ENCODE results near the gene TSHZ2. TPM values are rescaled to one million over a fixed set of nuclear protein-coding genes. Genes with fewer than 3 reads are reported as not detected.
A peak's percentile ranks its signal among the peaks of the same experiment; 100 is the strongest.

TSHZ2 gene
- total RNA-seq, 4 donors from 2014 or later: 10.3 to 15.0 (median 12.9) TPM

DNA sequence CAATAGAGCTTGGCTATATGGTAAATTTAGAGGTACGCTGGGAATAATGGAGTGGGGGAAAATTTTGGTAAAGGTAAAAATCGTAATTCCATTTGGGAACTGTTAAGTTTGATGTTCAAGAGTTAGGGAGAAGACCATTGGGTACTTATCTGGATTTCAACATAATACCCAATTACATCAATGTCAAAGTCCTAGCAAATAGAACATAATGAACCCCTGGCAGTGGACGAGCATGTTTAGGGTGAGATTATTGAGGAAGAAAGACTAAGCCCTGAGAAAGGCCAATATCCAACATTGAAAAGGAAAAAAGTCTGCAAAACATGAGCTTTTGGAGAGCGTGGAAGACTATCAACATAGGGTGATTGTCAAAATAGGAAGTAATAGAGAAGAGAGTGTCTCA lies 106.6 kb downstream of the TSHZ2 start:
- 84% methylated on average over 4 of the region's 4 CpGs for WGBS
- DNase-seq (ENCODE audit: extremely low spot score): no peak
- H3K27ac ChIP-seq (replicated peaks in 1 of 4): peak overlapping the region in 2 of 4 donors; percentile 14 to 40
- intact Hi-C loops (cut with DNase I): no loop called here
- H3K4me1 ChIP-seq: peaks cover 9 to 46% (median 22%) of the 10 kb centered on the region in 4 donors
- H3K4me3 ChIP-seq: no peak overlapping the region
- no peaks in the 10 kb centered on the region for H3K9me3 ChIP-seq
- TF ChIP-seq POLR2AphosphoS5 (IDR thresholded peaks at IDR 0.05): no peak
- no peak for TF ChIP-seq EP300 (IDR thresholded peaks at IDR 0.05)
- TF ChIP-seq, protein P1, sequence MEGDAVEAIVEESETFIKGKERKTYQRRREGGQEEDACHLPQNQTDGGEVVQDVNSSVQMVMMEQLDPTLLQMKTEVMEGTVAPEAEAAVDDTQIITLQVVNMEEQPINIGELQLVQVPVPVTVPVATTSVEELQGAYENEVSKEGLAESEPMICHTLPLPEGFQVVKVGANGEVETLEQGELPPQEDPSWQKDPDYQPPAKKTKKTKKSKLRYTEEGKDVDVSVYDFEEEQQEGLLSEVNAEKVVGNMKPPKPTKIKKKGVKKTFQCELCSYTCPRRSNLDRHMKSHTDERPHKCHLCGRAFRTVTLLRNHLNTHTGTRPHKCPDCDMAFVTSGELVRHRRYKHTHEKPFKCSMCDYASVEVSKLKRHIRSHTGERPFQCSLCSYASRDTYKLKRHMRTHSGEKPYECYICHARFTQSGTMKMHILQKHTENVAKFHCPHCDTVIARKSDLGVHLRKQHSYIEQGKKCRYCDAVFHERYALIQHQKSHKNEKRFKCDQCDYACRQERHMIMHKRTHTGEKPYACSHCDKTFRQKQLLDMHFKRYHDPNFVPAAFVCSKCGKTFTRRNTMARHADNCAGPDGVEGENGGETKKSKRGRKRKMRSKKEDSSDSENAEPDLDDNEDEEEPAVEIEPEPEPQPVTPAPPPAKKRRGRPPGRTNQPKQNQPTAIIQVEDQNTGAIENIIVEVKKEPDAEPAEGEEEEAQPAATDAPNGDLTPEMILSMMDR (IDR thresholded peaks at IDR 0.05): no peak
- no peaks in the 10 kb centered on the region for H3K27me3 ChIP-seq
- no peaks in the 10 kb centered on the region for H3K36me3 ChIP-seq

DNA sequence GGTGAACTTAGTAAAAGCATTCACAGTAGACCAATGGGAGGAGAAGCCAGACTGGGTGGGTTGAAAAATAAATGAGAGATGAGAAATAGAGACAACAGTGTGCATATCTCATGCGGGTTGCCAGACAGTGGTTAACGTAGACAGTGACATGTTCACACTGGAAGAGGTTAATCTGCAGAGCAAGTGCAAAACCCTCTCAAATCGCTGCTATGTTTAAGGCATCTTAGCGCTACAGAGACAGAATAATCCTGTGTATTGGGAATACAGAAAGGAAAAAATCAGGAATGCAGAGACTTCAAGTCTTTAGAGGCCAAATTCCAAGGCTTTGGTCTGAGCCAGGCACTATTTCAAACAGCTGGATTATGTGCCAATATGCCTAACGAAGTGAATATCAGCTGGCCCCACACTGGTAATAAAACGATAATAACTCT lies 107.1 kb downstream of the TSHZ2 start:
- DNase-seq (ENCODE audit: extremely low spot score): no peak
- WGBS: 52% methylated on average over 6 of the region's 6 CpGs
- intact Hi-C loops (cut with DNase I): no loop called here
- H3K9me3 ChIP-seq: no peaks in the 10 kb centered on the region
- no peaks in the 10 kb centered on the region for H3K36me3 ChIP-seq
- peak overlapping the region in 3 of 4 donors; percentile 14 to 40 (median 24) for H3K27ac ChIP-seq (replicated peaks in 1 of 4)
- H3K27me3 ChIP-seq: no peaks in the 10 kb centered on the region
- TF ChIP-seq EP300 (IDR thresholded peaks at IDR 0.05) (no peak), POLR2AphosphoS5 (IDR thresholded peaks at IDR 0.05) (no peak)
- TF ChIP-seq, protein P1 (IDR thresholded peaks at IDR 0.05): no peak
- peaks cover 9 to 46% (median 22%) of the 10 kb centered on the region in 4 donors for H3K4me1 ChIP-seq
- H3K4me3 ChIP-seq: no peak overlapping the region

DNA sequence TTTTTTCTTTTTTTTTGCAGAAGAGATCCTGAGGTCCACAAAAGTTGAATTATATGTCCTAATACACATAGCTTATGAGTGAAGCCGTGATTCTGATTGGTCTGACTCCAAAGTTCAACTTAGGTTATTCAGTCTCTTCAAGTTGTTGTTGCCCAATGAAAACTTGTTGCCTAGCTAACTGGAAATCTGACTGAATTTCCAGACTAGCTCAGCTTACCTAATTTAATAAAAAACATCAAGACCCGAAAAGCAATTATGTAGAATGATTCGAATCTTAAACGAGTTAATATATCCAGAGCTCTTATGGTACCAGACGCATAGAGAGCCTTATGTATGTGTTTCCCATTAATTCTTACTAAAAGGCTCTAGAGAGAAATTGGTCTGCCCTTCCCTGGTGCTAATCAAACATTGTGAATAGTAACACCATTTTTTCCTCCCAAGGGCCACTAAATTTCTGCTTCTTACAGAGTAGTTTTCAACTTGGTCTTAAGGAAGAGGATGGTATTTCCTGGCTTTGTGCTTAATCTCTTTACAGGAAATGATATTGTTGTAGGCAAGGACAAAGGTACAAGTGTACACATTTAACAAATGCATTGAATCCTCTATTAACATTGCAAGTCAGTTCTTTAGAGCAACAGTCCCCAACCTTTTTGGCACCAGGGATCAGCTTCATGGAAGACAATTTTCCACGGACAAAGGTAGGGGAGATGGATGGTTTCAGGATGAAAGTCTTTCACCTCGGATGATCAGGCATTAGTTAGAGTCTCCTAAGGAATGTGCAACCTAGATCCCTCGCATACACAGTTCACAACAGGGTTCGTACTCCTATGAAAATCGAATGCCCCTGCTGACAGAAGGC lies 107.9 kb downstream of the TSHZ2 start:
- intact Hi-C loops (cut with DNase I): no loop called here
- Histone ChIP-seq H3K27ac (replicated peaks in 1 of 4) (peak overlapping the region; percentile 14 to 51 (median 24)), H3K27me3 (no peaks in the 10 kb centered on the region), H3K9me3 (no peaks in the 10 kb centered on the region), H3K4me3 (no peak overlapping the region), H3K36me3 (no peaks in the 10 kb centered on the region), H3K4me1 (peaks cover 9 to 46% (median 22%) of the 10 kb centered on the region in 4 donors)
- 86% methylated on average over 10 of the region's 10 CpGs for WGBS
- TF ChIP-seq, protein P1 (IDR thresholded peaks at IDR 0.05): no peak
- no peak for TF ChIP-seq EP300 (IDR thresholded peaks at IDR 0.05)
- no peak for TF ChIP-seq POLR2AphosphoS5 (IDR thresholded peaks at IDR 0.05)
- TF ChIP-seq POLR2A (IDR thresholded peaks at IDR 0.05; ENCODE audit: low read depth): no peak
- no peak for DNase-seq (ENCODE audit: extremely low spot score)

DNA sequence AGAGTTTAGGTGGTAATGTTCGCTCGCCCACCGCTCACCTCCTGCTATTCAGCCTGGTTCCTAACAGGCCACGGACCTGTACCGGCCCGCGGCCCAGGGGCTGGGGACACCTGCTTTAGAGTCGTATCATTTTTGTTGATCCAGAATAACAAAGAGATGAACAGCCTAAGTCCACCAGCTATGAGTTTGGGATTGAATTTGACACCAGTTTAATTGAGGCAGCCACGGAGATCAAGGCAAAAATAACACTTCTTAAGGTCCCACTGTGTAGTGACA lies 108.5 kb downstream of the TSHZ2 start:
- peak; percentile 85 for DNase-seq (ENCODE audit: extremely low spot score)
- Histone ChIP-seq H3K36me3 (no peaks in the 10 kb centered on the region), H3K27me3 (no peaks in the 10 kb centered on the region), H3K4me1 (peaks cover 6 to 45% (median 22%) of the 10 kb centered on the region in 4 donors), H3K4me3 (no peak overlapping the region), H3K27ac (replicated peaks in 1 of 4) (peak overlapping the region in 3 of 4 donors; percentile 23 to 51 (median 24)), H3K9me3 (no peaks in the 10 kb centered on the region)
- intact Hi-C loops (cut with DNase I): no loop called here
- 96% methylated on average over 9 of the region's 9 CpGs for WGBS
- TF ChIP-seq POLR2A (IDR thresholded peaks at IDR 0.05; ENCODE audit: low read depth) (no peak), EP300 (IDR thresholded peaks at IDR 0.05) (no peak), POLR2AphosphoS5 (IDR thresholded peaks at IDR 0.05) (no peak)
- TF ChIP-seq, protein P1 (IDR thresholded peaks at IDR 0.05): no peak

Data from esophagus muscularis mucosa (tissue), 4 donors.